Uterus (tissue), 2 donors: ENCODE measurements around the gene NABP1.

Experiments
- POLR2A ChIP-seq, 2 donors: fragments of 450-650 bp; IDR thresholded peaks; one replicate each; pipeline ENCODE4 v1.6.1; 2016; ENCODE audit warnings: antibody characterized with exemption in 2 of 2, mild to moderate bottlenecking in 1 of 2, moderate library complexity in 1 of 2
- TF ChIP-seq, protein P1 (sequence below), 4 experiments: fragments of 200-600 bp in 2 of 4; fragments of 450-650 bp in 2 of 4; sonication (generic) in 2 of 4; IDR thresholded peaks; one replicate each; pipeline ENCODE4 v1.5.1; 2016 to 2019; ENCODE audit warnings: antibody characterized with exemption in 4 of 4, mild to moderate bottlenecking in 2 of 4, moderate library complexity in 1 of 4

DNA sequence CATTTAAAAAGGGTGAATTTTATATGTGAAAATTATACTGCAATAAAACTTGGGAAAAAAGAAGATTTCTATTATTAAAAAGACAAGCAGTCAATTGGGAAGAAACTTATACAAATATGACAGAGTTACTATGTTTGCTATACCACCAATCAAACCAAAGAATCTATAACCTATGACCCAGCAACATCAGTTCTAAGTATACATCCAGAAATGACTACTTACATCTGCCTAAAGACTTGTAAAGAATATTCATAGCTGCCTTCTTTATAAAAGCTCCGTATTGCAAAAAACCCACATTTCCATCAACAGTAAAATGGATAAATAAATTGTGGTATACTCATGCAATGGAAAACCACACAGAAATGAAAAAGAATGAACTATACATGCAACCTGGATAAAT, 32.9 kb upstream of the NABP1 start:
- no peak for TF ChIP-seq POLR2A (IDR thresholded peaks at IDR 0.05)
- TF ChIP-seq, protein P1, sequence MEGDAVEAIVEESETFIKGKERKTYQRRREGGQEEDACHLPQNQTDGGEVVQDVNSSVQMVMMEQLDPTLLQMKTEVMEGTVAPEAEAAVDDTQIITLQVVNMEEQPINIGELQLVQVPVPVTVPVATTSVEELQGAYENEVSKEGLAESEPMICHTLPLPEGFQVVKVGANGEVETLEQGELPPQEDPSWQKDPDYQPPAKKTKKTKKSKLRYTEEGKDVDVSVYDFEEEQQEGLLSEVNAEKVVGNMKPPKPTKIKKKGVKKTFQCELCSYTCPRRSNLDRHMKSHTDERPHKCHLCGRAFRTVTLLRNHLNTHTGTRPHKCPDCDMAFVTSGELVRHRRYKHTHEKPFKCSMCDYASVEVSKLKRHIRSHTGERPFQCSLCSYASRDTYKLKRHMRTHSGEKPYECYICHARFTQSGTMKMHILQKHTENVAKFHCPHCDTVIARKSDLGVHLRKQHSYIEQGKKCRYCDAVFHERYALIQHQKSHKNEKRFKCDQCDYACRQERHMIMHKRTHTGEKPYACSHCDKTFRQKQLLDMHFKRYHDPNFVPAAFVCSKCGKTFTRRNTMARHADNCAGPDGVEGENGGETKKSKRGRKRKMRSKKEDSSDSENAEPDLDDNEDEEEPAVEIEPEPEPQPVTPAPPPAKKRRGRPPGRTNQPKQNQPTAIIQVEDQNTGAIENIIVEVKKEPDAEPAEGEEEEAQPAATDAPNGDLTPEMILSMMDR (IDR thresholded peaks at IDR 0.05): no peak
